ENCODE data around the gene TGFBI. TPM values are rescaled to one million over a fixed set of nuclear protein-coding genes. Genes with fewer than 3 reads are reported as not detected.

The TGFBI gene
- total and polyA plus RNA-seq, 2 donors, result 220 to 394 TPM

DNA sequence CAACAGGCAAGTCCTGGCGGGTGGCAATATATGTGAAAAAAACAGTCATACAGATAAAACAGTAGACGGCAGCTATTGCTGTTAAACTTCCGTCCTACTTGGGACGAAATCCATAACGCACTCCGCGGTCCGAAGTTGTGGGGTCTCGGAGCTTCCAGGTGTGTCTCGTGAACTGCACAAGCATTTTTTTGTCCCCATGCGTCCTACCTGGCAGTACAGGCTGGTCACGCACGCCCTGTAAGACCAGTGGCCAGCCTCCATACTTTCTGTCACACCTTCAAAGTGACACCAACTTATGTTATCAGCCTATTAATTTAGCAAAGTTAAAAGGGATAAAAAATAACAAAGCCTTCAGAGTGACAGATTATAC lies 51.3 kb downstream of the TGFBI start:
- Histone ChIP-seq H3K4me3 (ENCODE audit: low read depth, low read length) (no peak overlapping the region), H3K4me1 (ENCODE audit: insufficient read depth) (peaks cover 1% of the 10 kb centered on the region), H3K27ac (ENCODE audit: low read depth) (no peak overlapping the region), H3K36me3 (ENCODE audit: insufficient read depth) (no peaks in the 10 kb centered on the region)
- DNase-seq (ENCODE audit: extremely low spot score), result no peak
- 41% methylated on average over 13 of the region's 13 CpGs for WGBS

- peak; percentile 72 for DNase-seq (ENCODE audit: extremely low spot score)
- WGBS, result 44% methylated on average over 34 of the region's 34 CpGs
- H3K36me3 ChIP-seq (ENCODE audit: insufficient read depth), result no peaks in the 10 kb centered on the region
- H3K4me1 ChIP-seq (ENCODE audit: insufficient read depth), result peaks cover 1% of the 10 kb centered on the region
- H3K4me3 ChIP-seq (ENCODE audit: low read depth, low read length), result peak overlapping the region; percentile 11
- peak overlapping the region; percentile 55 for H3K27ac ChIP-seq (ENCODE audit: low read depth)
Measured at GRCh38 chr5:136080483-136081216, 51.9 kb downstream of the TGFBI start.

DNA sequence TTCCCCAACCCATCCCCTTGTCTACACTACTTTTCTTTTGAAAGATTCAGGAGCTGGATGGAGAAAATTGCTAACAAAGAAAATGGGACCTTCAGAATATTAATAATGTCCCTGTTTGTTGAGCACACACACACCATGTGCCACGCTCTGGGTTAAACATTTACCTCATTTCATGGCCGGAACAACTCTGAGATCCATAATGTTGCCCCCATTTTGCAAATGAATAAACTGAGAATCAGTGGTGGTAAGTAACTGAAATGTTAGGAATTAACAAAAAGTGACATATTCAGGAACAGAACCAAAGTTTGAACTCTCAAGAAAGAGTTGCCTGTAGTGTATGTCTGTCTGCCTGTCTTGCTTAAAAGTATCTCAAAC lies 52.4 kb downstream of the TGFBI start:
- DNase-seq (ENCODE audit: extremely low spot score), result no peak
- Histone ChIP-seq H3K4me3 (ENCODE audit: low read depth, low read length) (no peak overlapping the region), H3K36me3 (ENCODE audit: insufficient read depth) (no peaks in the 10 kb centered on the region), H3K4me1 (ENCODE audit: insufficient read depth) (peaks cover 1% of the 10 kb centered on the region), H3K27ac (ENCODE audit: low read depth) (no peak overlapping the region)
- 86% methylated on average over 2 of the region's 2 CpGs for WGBS

GRCh38 chr5:136082390-136083193 lies 53.8 kb downstream of the TGFBI start:
- H3K4me1 ChIP-seq (ENCODE audit: insufficient read depth), result peaks cover 1% of the 10 kb centered on the region
- no peak for DNase-seq (ENCODE audit: extremely low spot score)
- H3K36me3 ChIP-seq (ENCODE audit: insufficient read depth), result no peaks in the 10 kb centered on the region
- no peak overlapping the region for H3K4me3 ChIP-seq (ENCODE audit: low read depth, low read length)
- no peak overlapping the region for H3K27ac ChIP-seq (ENCODE audit: low read depth)
- 27% methylated on average over 8 of the region's 8 CpGs for WGBS

GRCh38 chr5:136084698-136085097 lies 55.9 kb downstream of the TGFBI start:
- DNase-seq (ENCODE audit: extremely low spot score), result no peak
- Histone ChIP-seq H3K36me3 (ENCODE audit: insufficient read depth) (no peaks in the 10 kb centered on the region), H3K27ac (ENCODE audit: low read depth) (no peak overlapping the region), H3K4me3 (ENCODE audit: low read depth, low read length) (no peak overlapping the region), H3K4me1 (ENCODE audit: insufficient read depth) (peaks cover 1% of the 10 kb centered on the region)
- 57% methylated on average over 1 of the region's 1 CpG for WGBS

GRCh38 chr5:136086783-136087566 lies 58.2 kb downstream of the TGFBI start:
- DNase-seq (ENCODE audit: extremely low spot score), result no peak
- Histone ChIP-seq H3K27ac (ENCODE audit: low read depth) (no peak overlapping the region), H3K4me1 (ENCODE audit: insufficient read depth) (peaks cover 1% of the 10 kb centered on the region), H3K36me3 (ENCODE audit: insufficient read depth) (no peaks in the 10 kb centered on the region), H3K4me3 (ENCODE audit: low read depth, low read length) (no peak overlapping the region)
- 74% methylated on average over 5 of the region's 5 CpGs for WGBS

DNA sequence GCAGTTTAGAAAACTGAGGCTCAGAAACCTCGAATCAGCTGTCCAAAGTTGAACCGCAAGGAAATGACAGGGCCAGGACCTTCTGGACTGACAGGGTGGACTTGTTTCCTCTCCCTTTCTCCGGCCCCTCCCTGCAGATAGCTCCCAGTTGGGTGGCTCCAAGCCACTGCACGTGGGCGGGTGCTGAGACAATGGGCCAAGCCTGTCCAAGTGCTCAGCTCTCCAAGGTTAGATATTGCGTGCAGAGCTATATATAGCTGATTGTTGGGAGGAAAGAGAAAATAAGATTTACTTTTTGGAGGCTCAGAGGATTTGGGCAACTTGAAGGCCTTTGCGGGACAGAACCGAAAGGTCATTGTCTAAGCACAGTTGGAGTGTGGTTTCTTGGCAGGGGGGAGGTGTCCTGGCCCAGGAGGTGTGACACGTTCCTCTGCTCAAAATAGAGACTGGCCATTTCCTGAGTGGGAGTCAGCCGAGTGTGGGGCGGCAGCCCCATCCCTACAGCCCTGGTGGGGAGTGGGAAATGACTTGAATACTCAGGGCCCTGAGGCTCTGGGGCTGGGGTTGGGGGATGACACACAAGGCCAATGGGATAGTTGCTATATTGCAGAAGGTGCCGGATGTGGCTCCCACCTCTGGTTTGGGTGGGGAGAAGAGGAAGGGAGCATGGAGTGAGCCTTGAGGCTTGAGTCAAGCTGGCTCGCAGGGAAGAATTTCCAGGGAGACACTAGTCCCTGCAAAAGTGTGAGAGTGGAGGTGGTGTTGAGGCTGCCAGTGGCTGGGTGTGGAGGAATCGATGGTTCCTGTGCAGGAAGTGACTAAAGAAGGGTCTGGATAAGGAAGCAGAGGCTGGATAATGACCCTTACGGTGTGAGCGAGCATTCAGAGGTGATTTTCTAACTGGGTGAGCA lies 59.4 kb downstream of the TGFBI start:
- no peak for DNase-seq (ENCODE audit: extremely low spot score)
- Histone ChIP-seq H3K4me3 (ENCODE audit: low read depth, low read length) (no peak overlapping the region), H3K27ac (ENCODE audit: low read depth) (no peak overlapping the region), H3K4me1 (ENCODE audit: insufficient read depth) (no peaks in the 10 kb centered on the region), H3K36me3 (ENCODE audit: insufficient read depth) (no peaks in the 10 kb centered on the region)
- whole genome bisulfite sequencing, result 47% methylated on average over 16 of the region's 16 CpGs

DNA sequence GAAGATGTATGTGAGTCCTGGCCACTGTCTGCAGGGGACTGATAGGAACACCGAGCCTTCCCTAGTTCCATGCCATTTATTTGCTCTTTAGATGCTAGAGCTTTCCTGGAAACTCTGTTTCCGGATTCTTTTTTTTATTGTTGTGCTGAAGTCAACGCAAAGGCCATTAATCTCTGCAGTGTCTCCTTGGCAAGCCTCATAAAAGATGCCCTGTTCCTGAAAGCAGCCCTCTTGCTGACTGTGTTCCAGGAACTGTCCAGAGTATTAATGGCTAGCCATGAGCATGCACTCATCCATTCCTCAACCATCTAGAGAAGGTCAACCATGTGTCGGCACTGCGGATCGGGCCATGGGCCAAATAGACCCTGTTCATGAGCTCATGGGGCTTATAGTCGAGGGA lies 61.0 kb downstream of the TGFBI start:
- WGBS, result 40% methylated on average over 7 of the region's 7 CpGs
- Histone ChIP-seq H3K4me1 (ENCODE audit: insufficient read depth) (no peaks in the 10 kb centered on the region), H3K27ac (ENCODE audit: low read depth) (no peak overlapping the region), H3K36me3 (ENCODE audit: insufficient read depth) (no peaks in the 10 kb centered on the region), H3K4me3 (ENCODE audit: low read depth, low read length) (no peak overlapping the region)
- DNase-seq (ENCODE audit: extremely low spot score), result no peak

DNA sequence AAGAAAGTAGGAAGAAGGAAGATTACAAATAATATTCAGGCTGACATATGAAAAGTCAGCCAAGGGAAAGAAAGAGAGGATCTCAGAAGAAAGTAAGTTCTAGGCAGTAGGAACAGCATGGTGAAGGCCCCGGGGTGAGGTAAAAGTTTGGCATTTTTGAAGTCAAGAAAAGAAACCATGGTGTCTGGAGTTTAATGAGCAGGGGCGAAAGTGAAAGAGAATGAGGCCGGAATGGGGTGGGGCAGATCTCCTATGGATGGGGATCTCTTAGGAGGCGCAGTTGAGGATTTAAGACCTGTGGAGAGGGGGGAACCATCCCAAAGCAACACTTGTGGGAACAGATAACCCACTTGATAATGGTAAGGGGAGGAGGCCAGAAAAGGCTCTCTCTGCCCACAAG lies 61.5 kb downstream of the TGFBI start:
- Histone ChIP-seq H3K4me3 (ENCODE audit: low read depth, low read length) (no peak overlapping the region), H3K27ac (ENCODE audit: low read depth) (no peak overlapping the region), H3K4me1 (ENCODE audit: insufficient read depth) (no peaks in the 10 kb centered on the region), H3K36me3 (ENCODE audit: insufficient read depth) (no peaks in the 10 kb centered on the region)
- DNase-seq (ENCODE audit: extremely low spot score), result no peak
- WGBS, result 97% methylated on average over 4 of the region's 4 CpGs

DNA sequence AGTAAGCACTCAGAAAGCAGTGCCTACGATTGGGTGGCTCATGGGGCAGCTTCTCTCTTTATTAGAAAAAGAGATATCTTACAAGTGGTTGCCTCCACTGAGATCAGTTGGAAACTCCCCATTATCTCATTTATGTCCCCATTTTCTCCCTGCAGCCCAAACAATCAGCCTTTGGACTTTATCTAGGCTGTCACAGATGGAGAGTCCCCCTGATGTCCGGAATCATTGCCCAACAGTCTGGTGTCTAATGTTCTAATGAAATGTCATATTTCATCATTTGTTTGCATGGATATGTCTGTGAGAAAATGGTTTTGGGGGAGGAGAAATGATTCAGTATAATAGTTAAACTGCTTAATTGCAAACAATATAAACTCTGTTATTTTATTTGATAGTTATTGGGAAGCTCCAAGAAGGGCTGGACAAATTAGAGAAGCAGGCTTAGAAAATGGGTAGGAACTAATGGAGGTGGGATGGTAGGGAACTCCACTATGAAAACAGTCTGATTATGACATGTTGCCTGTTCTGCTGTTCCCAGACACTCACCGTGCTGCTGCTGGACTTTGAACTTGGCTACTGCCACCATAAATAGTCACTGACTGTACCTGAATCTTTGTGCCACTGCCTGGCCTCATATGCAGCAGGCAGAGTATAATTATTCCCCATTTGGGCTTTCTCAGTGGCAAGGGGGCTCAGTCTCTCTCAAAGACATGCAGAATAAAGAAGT lies 65.6 kb downstream of the TGFBI start:
- Histone ChIP-seq H3K4me3 (ENCODE audit: low read depth, low read length) (no peak overlapping the region), H3K27ac (ENCODE audit: low read depth) (no peak overlapping the region), H3K4me1 (ENCODE audit: insufficient read depth) (no peaks in the 10 kb centered on the region), H3K36me3 (ENCODE audit: insufficient read depth) (no peaks in the 10 kb centered on the region)
- no peak for DNase-seq (ENCODE audit: extremely low spot score)
- 82% methylated on average over 3 of the region's 3 CpGs for WGBS

DNA sequence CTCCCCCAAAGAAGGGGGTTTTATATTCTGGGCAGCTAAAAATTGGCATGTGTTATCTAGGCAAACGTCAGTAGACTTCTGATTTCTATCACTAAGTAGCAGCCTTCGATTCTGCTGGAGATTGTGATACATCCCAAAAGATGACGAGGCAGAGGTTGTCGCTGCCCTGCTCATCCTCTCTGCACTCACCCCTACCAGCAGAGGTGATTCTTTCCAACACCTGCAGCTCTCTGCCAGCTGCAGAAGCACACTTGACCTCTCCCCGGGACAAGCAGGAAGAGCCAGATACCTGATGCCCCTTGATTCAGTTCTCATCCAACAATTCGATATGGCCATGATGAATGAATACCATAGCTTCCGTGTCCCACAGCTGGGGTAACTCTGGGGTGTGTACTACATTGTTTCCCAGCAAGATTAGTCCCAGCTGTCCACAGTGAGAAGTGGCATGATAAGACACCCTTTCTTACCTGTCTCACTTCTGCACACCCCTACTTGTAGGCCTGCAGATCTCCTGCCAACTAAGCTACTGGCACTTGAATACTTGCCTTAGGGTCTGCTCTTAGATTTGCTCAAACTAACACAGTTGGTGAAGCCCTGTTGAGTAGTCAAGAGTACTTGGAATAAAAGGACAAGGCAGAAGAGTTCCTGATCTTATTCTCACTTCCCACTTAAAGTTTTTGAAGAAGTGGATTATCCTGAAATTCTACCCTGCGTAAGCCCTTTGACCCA lies 66.3 kb downstream of the TGFBI start:
- 79% methylated on average over 8 of the region's 8 CpGs for WGBS
- no peaks in the 10 kb centered on the region for H3K36me3 ChIP-seq (ENCODE audit: insufficient read depth)
- no peak for DNase-seq (ENCODE audit: extremely low spot score)
- H3K4me1 ChIP-seq (ENCODE audit: insufficient read depth), result no peaks in the 10 kb centered on the region
- H3K4me3 ChIP-seq (ENCODE audit: low read depth, low read length), result no peak overlapping the region
- no peak overlapping the region for H3K27ac ChIP-seq (ENCODE audit: low read depth)

DNA sequence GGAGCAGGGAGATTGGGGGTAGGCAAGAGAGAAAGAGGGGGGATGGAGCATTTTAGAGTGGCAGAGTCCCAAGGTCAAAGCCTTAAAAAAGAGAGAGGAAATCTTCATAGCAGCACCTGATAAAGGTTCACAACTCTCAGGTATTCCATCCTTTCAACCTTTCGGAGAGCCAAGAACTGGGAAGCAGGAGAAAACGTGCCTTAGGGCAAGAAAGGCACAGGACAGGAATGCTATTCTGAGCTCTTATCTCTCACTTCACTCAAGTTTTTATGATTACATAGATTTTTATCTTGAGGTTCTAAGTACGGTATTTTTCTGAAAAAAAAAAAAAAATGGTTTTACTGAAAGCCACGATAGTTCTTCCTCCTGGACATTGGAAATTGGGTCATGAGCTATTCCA lies 69.4 kb downstream of the TGFBI start:
- Histone ChIP-seq H3K36me3 (ENCODE audit: insufficient read depth) (no peaks in the 10 kb centered on the region), H3K4me1 (ENCODE audit: insufficient read depth) (no peaks in the 10 kb centered on the region), H3K27ac (ENCODE audit: low read depth) (no peak overlapping the region), H3K4me3 (ENCODE audit: low read depth, low read length) (no peak overlapping the region)
- WGBS, result 44% methylated on average over 4 of the region's 4 CpGs
- no peak for DNase-seq (ENCODE audit: extremely low spot score)

Measured in urinary bladder (tissue), 4 donors.